Measurements from ENCODE around the gene CSNK2A2. TPM values are rescaled to one million over a fixed set of nuclear protein-coding genes. Genes with fewer than 3 reads are reported as not detected.

Gene CSNK2A2
- total and polyA plus RNA-seq, 8 donors = 18.3 to 59.0 (median 38.4) TPM

DNA sequence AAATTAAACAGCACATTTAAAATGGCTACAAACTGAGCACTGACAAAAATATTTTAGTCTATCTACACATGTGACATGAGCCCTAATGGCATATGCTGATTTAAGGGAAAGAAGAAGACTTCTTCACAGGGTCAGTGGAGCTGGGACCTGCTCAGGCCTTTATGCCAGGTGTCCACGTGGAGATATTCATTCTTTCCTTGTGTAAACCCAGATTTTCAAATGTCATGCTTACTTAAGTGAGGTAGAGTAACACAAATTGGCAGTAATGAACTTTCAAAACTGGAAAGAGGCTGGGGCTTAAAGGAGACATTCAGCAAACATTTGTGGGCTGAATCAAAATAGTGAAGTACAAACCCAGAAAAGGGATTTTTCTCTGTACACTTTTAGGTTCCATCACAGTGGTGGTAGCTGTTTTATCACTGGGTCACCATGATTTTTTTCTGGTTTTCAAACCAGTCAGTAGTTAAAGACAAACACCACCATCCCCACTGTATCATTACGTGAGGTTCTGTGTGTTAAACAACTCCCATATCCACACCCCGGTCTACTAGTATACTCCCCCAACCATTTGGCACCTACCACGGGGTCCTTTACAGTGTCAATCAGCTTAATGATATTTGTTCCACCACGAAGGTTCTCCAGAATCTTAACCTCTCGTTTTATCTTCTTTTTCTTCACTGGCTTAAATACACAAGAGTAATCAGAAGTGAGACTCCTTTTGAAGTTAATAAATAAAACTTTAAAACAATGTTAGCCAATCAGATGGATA is 11.5 kb downstream of the CSNK2A2 start:
- peaks cover 0 to 4% (median 0%) of the 10 kb centered on the region in 3 donors for H3K4me1 ChIP-seq
- DNase-seq (no peak), ATAC-seq (no peak), FAIRE-seq (no peak)
- H3K36me3 ChIP-seq = peaks cover 0 to 18% (median 10%) of the 10 kb centered on the region in 3 donors
- intact Hi-C loops (cut with DNase I) = no loop called here
- H3K4me3 ChIP-seq = no peak overlapping the region
- 40 to 46% methylated on average over 6 of the region's 6 CpGs for WGBS, 2 donors
- no peak for TF ChIP-seq CTCF (IDR thresholded peaks at IDR 0.05)
- no peaks in the 10 kb centered on the region for H3K27me3 ChIP-seq
- H3K9me3 ChIP-seq = no peaks in the 10 kb centered on the region
- no peak overlapping the region for H3K27ac ChIP-seq

DNA sequence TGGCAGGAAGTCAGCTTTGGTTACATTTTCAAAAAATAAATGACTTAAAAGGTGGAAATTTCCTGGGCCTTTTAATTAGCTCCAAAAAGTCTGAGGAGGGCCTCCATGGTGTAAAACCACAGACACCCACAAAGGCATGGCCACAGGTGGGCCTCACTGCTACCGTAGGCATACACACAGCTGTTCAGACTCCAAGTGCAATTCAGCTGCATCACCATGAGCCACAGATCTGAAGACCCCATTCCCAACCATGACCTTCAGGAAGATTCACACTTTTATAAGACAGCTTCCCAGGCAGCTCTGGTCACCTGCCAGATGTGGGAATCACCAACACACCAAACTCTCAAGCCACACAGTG is 20.6 kb downstream of the CSNK2A2 start:
- Histone ChIP-seq H3K4me3 (no peak overlapping the region), H3K4me1 (no peaks in the 10 kb centered on the region), H3K27me3 (no peaks in the 10 kb centered on the region), H3K9me3 (no peaks in the 10 kb centered on the region), H3K36me3 (peaks cover 0 to 16% (median 0%) of the 10 kb centered on the region in 3 donors), H3K27ac (no peak overlapping the region)
- ATAC-seq (no peak), DNase-seq (no peak), FAIRE-seq (no peak)
- 93 to 100% methylated on average over 1 of the region's 1 CpG for WGBS, 2 donors
- TF ChIP-seq CTCF (IDR thresholded peaks at IDR 0.05) = no peak
- intact Hi-C loops (cut with DNase I) = no loop called here

DNA sequence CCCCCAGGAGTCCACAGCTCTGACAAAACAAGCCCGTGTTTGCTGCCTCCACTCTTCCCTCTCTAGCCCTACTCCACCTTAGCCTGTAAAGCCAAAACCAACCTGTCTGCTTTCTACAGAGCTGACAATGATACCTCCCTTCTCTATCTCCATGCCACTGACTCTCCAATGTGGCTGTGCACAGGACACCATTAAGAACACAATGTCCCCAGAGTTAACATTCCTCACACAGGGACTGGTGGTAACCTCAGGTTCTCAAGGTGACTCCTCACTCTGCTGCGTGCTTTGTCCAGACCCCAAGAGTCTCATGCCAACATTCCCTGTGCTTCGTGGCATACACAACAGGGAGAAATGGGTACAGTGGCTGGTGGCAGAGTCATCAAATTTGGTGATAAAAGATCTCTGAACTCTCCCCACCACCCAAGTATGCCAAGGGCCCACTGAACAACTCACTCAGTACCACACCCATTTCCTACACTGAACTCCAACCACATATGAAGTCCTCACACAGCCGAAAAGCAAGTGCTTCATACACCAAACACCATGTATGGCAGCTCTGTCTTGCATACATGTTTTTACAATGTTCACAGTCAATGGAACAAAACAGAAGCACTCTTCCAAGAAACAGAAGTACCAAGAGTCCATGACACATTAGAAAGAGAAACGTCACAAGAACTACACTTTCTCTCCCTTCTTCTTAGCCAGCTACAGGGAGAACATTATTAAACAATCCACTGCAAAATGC is 21.1 kb downstream of the CSNK2A2 start:
- Histone ChIP-seq H3K4me3 (no peak overlapping the region), H3K4me1 (no peaks in the 10 kb centered on the region), H3K9me3 (no peaks in the 10 kb centered on the region), H3K36me3 (peaks cover 0 to 16% (median 0%) of the 10 kb centered on the region in 3 donors), H3K27me3 (no peaks in the 10 kb centered on the region), H3K27ac (no peak overlapping the region)
- intact Hi-C loops (cut with DNase I) = no loop called here
- DNase-seq (no peak), ATAC-seq (no peak), FAIRE-seq (no peak)
- WGBS, 2 donors = 89 to 95% methylated on average over 5 of the region's 5 CpGs
- no peak for TF ChIP-seq CTCF (IDR thresholded peaks at IDR 0.05)

GRCh38 chr16:58170223-58170622 is 27.7 kb downstream of the CSNK2A2 start:
- Histone ChIP-seq H3K9me3 (no peaks in the 10 kb centered on the region), H3K4me3 (no peak overlapping the region), H3K27ac (no peak overlapping the region), H3K36me3 (peaks cover 4 to 50% (median 7%) of the 10 kb centered on the region in 3 donors), H3K27me3 (no peaks in the 10 kb centered on the region), H3K4me1 (no peaks in the 10 kb centered on the region)
- DNase-seq (no peak), ATAC-seq (no peak), FAIRE-seq (no peak)
- intact Hi-C loops (cut with DNase I) = no loop called here
- WGBS, 2 donors = 98 to 100% methylated on average over 2 of the region's 2 CpGs
- no peak for TF ChIP-seq CTCF (IDR thresholded peaks at IDR 0.05)

DNA sequence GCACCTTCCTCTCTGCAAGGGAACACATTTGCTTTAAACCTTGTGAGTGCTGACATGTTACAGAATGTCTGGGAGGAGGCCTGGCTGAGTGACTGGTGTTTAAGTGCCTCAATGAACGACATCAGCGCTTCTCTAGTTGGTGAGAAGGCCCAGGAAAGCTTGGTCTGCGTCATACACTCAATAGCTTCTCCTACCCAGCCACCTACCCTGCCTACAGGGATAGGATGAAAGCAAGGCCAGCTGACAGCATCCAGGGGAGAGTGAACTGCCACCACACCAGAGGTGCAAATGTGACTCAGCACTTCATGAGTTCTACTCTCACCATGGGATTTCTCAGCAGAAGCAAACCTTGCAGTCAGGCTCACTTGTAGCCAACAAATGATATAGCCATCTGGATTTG is 37.1 kb downstream of the CSNK2A2 start:
- H3K9me3 ChIP-seq = no peaks in the 10 kb centered on the region
- DNase-seq (no peak), FAIRE-seq (no peak), ATAC-seq (no peak)
- H3K36me3 ChIP-seq = peaks cover 5 to 58% (median 16%) of the 10 kb centered on the region in 3 donors
- H3K27me3 ChIP-seq = no peaks in the 10 kb centered on the region
- no peaks in the 10 kb centered on the region for H3K4me1 ChIP-seq
- H3K27ac ChIP-seq = no peak overlapping the region
- 77 to 94% methylated on average over 3 of the region's 3 CpGs for WGBS, 2 donors
- no peak for TF ChIP-seq CTCF (IDR thresholded peaks at IDR 0.05)
- H3K4me3 ChIP-seq = no peak overlapping the region
- intact Hi-C loops (cut with DNase I) = no loop called here
